Heart left ventricle (tissue), 13 donors: Measurements from ENCODE around the gene FLII.

Experiments used
- CTCF ChIP-seq, 12 donors: fragments of 200-600 bp; sonication (generic) in 4 of 12; IDR thresholded peaks; one replicate each; pipeline versions ENCODE4 v1.5.0 to v1.8.0; 2018 to 2022; ENCODE audit warnings: antibody characterized with exemption in 12 of 12, mild to moderate bottlenecking in 5 of 12
- POLR2A ChIP-seq, 2 donors: fragments of 450-650 bp; IDR thresholded peaks; one replicate each; pipeline ENCODE4 v1.6.1; 2017; ENCODE audit warnings: antibody characterized with exemption in 2 of 2, mild to moderate bottlenecking in 2 of 2, moderate library complexity in 2 of 2
- donor health status: ischemic (EF 13 %, LVEDD 7.1; RV severe dilation, severe dysfunction).
- donor health status: DM: no; HTN: yes; CAD: no.
- donor health status: DM: no; HTN: no; CAD: no.
- donor health status: ischemic (EF 25% LVEDD 6.9; RV normal size, moderate dysfunction).
- donor health status: ischemic (EF 25% LVEDD 5.7; RV mildly dilated, moderate dysfunction).
- donor health status: ischemic (EF 35%, LVEDD 5.7; RV mildly dilated, moderate dysfunction).
- donor health status: nonischemic (EF 11% LVEDD 7.7; RV severe dilation, severe dysfunction).
- donor health status: DM: yes; HTN: yes; CAD: no.
- donor health status: PGD.
- donor health status: ischemic (EF 29% LVEDD 5.4; RV normal size, mild dysfunction).
- donor health status: nonischemic (EF 23%, LVEDD 6.1; RV moderate dilation, normal function).

- no peak for TF ChIP-seq CTCF (IDR thresholded peaks at IDR 0.05)
- peak in 1 of 2 donors; percentile 6 for TF ChIP-seq POLR2A (IDR thresholded peaks at IDR 0.05)
These were observed 2.6 kb upstream of the FLII start for GRCh38 chr17:18261146-18261515.
